ENCODE results near the gene UQCRH.
A peak's percentile ranks its signal among the peaks of the same experiment; 100 is the strongest.
"Not testable (repeated sequence)": the region's sequence is repeated elsewhere in the genome, so short reads cannot be mapped to it uniquely, and the experiment has no call there.

Gene UQCRH

GRCh38 chr1:46330381-46330780, 26.9 kb downstream of the UQCRH start:
- not testable (repeated sequence) for DNase-seq (ENCODE audit: low read depth); H3K4me3 ChIP-seq (ENCODE audit: low read depth, low read length)

DNA sequence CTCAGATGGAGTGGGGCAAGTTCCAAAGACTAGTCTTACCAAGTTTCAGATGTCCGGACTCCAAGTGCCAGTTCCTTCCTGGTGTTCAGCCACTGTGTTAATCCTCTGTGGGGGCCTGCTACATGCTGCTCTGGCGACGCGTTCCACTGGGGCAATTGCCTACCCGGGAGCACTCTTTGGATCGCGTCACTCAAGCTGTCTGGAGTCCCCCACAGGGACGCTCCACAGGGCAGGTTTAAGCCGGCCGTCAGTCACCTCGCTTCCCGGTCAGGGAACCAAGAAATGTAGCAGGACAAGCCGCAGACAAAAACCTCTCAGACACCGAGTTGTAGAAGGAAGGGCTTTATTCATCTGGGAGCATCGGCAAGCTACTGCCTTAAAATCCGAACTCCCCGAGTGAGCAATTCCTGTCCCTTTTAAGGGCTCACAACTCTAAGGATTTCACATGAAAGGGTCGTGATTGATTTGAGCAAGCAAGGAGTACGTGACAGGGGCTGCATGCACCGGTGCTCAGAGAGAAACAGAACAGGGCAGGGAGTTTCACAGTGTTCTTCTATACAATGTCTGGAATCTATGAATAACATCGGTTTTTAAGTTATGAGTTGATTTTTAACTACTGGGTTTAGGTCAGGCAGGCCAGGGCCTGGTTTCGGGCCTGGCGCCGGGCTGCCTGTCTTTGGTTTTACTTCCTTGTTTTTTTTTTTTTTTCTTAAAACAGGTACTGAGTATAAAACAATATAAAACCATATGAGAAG, 28.5 kb downstream of the UQCRH start:
- not testable (repeated sequence) for H3K4me3 ChIP-seq (ENCODE audit: low read depth, low read length); DNase-seq (ENCODE audit: low read depth)

DNA sequence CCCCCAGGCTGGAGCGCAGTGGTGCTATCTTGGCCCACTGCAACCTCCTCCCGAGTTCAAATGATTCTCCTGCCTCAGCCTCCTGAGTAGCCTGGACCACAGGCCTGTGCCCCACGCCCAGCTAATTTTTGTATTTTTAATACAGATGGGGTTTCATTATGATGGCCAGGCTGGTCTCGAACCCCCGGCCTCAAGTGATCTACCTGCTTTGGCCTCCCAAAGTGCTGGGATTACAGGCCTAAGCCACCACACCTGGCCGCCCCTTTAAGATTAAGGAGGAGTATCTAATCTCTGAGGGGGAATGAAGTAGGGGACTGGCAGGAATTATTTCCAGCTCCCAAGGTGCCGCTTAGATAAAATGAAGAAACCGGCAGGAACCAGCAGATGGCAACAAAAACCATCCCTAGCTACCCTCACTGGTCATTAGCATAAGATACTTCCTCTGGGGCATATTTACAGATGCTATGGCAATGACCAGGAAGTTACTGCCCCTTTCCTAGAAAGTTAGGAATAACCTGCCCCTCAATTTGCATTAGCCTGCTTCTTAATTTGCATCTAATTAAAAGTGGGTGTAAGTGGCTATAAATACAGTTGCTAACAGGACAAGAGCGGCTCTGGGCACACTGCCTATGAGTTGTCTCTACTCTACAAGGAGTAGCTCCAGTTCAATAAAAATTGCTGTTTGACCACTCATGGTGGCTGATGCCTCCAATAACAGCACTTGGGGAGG, 30.0 kb downstream of the UQCRH start:
- DNase-seq (ENCODE audit: low read depth) = peak; percentile 68
- no peak overlapping the region for H3K4me3 ChIP-seq (ENCODE audit: low read depth, low read length)
- TF ChIP-seq, protein P1, sequence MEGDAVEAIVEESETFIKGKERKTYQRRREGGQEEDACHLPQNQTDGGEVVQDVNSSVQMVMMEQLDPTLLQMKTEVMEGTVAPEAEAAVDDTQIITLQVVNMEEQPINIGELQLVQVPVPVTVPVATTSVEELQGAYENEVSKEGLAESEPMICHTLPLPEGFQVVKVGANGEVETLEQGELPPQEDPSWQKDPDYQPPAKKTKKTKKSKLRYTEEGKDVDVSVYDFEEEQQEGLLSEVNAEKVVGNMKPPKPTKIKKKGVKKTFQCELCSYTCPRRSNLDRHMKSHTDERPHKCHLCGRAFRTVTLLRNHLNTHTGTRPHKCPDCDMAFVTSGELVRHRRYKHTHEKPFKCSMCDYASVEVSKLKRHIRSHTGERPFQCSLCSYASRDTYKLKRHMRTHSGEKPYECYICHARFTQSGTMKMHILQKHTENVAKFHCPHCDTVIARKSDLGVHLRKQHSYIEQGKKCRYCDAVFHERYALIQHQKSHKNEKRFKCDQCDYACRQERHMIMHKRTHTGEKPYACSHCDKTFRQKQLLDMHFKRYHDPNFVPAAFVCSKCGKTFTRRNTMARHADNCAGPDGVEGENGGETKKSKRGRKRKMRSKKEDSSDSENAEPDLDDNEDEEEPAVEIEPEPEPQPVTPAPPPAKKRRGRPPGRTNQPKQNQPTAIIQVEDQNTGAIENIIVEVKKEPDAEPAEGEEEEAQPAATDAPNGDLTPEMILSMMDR (IDR thresholded peaks at IDR 0.05; ENCODE audit: low read depth, low read length) = peak; percentile 42
- TF ChIP-seq, protein P2, sequence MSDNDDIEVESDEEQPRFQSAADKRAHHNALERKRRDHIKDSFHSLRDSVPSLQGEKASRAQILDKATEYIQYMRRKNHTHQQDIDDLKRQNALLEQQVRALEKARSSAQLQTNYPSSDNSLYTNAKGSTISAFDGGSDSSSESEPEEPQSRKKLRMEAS (IDR thresholded peaks at IDR 0.05; ENCODE audit: low read depth, low read length) = no peak

- no peak overlapping the region for H3K4me3 ChIP-seq (ENCODE audit: low read depth, low read length)
- TF ChIP-seq MYC (IDR thresholded peaks at IDR 0.05; ENCODE audit: low read depth, low read length) (no peak), POLR2A (IDR thresholded peaks at IDR 0.05; ENCODE audit: extremely low read depth, insufficient read length) (no peak)
- TF ChIP-seq, protein P2 (IDR thresholded peaks at IDR 0.05; ENCODE audit: low read depth, low read length) = no peak
- TF ChIP-seq, protein P1 (IDR thresholded peaks at IDR 0.05; ENCODE audit: low read depth, low read length) = no peak
- no peak for DNase-seq (ENCODE audit: low read depth)
Observed at GRCh38 chr1:46334030-46334384, 30.5 kb downstream of the UQCRH start.

DNA sequence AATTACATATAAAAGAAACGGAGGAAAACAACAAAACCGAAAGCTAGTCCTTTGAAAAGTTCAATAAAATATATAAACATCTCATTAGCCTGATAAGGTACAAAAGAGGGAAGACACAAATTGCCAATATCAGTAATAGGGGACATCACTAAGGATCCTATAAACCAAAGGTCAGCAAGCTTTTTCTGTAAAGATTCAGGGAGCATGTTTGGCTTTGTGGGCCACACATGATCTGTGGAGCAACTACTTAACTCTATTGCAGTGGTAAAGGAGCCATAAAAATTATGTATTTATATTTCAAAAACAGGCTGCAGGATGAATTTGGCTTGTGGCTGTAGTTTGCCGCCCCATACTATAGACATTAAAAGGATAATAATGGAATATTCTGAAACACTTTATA, 31.6 kb downstream of the UQCRH start:
- H3K4me3 ChIP-seq (ENCODE audit: low read depth, low read length) = no peak overlapping the region
- TF ChIP-seq MYC (IDR thresholded peaks at IDR 0.05; ENCODE audit: low read depth, low read length) = no peak
- TF ChIP-seq, protein P1 (IDR thresholded peaks at IDR 0.05; ENCODE audit: low read depth, low read length) = no peak
- TF ChIP-seq, protein P2 (IDR thresholded peaks at IDR 0.05; ENCODE audit: low read depth, low read length) = no peak
- no peak for TF ChIP-seq POLR2A (IDR thresholded peaks at IDR 0.05; ENCODE audit: extremely low read depth, insufficient read length)
- no peak for DNase-seq (ENCODE audit: low read depth)

GRCh38 chr1:46337409-46337808, 33.9 kb downstream of the UQCRH start:
- not testable (repeated sequence) for DNase-seq (ENCODE audit: low read depth); H3K4me3 ChIP-seq (ENCODE audit: low read depth, low read length)

DNA sequence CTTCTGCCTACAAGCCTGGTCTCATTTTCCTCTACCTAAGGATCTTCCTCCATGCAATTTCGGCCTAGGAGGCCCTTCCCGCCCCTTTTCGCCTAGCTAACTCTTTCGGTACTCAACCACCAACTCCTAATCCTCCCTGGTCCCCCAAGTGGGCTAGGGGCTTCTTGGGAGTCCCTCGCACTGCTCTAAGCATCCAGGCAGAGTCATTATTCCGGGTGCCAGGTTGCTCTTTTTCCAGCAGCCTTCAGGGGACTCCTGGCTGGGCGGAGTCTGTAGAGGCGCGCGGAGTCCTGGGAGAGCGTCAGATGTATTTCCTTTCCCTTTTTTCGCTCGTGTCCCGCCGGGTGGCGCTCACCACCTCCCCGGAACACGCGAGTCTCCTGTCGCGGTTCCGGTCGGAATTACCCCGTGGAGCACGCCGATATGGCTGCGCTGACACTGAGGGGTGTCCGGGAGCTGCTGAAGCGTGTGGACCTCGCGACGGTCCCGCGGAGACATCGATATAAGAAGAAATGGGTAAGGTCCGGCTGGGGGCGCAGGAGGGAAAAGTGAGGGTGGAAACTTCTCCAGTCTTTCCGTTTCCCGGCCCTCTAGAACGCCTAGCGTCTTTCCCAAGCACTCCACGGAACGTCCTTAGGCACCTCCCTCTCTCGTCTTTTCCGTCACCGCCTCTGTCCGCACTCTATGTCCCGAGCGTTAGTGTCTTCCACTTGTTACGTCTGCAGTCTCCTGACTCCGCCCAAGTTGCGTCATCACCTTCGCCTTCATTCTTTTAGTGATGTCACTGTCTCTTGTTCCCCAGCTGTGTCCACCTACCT, 37.1 kb downstream of the UQCRH start, which contains the start of gene NSUN4:
Gene NSUN4, plus strand, starts transcription at position 404 of the 818 bp plus-strand sequence. Its CDS starts 20 bp downstream, at position 424.
- TF ChIP-seq, protein P1 (IDR thresholded peaks at IDR 0.05; ENCODE audit: low read depth, low read length) = peak; percentile 64
- peak; percentile 84 for TF ChIP-seq POLR2A (IDR thresholded peaks at IDR 0.05; ENCODE audit: extremely low read depth, insufficient read length)
- TF ChIP-seq, protein P2 (IDR thresholded peaks at IDR 0.05; ENCODE audit: low read depth, low read length) = peak; percentile 84
- peak; percentile 96 for TF ChIP-seq MYC (IDR thresholded peaks at IDR 0.05; ENCODE audit: low read depth, low read length)
- H3K4me3 ChIP-seq (ENCODE audit: low read depth, low read length) = peak within 1 kb of the TSS; percentile 95
- peak; percentile 94 for DNase-seq (ENCODE audit: low read depth)
